IMR-90 (cell line): ENCODE measurements around the gene ROBO4. TPM values are rescaled to one million over a fixed set of nuclear protein-coding genes. Genes with fewer than 3 reads are reported as not detected.

Experiments used
- ATAC-seq: fragments of 200-7000 bp; cut with Tn5 transposase; 2 replicates; pipeline ENCODE4 v1.9.1; 2020; ENCODE audit warnings: low read depth, mild to moderate bottlenecking, moderate library complexity
- BruUV-seq: library from RNA; stranded (reverse); fragments of 400-500 nt; replicated peaks from 2 replicates; lab custom pipeline; 2021; lab: Mats Ljungman, UMichigan
- CTCF ChIA-PET: fragments of 300-600 bp; formaldehyde crosslinking; extraction: SDS; loops from one replicate; lab custom pipeline; 2021; ENCODE audit warnings: antibody characterized with exemption; lab: Yijun Ruan, JAX
- POLR2A ChIA-PET: fragments of 300-600 bp; sonication (Branson Sonifier 250); formaldehyde crosslinking; loops from one replicate; lab custom pipeline; 2022; ENCODE audit warnings: antibody characterized with exemption; ENCODE audit not compliant: unreplicated experiment; lab: Charles Lee
- DNase-seq: peaks from one replicate; pipeline ENCODE4 v3.0.0; 2013
- H2AFZ ChIP-seq: replicated peaks from 2 replicates; pipeline ENCODE3; 2013; ENCODE audit warnings: low read length, mild to moderate bottlenecking; ENCODE audit not compliant: poor library complexity
- H2AK5ac ChIP-seq: 2 replicates; pipeline ENCODE4 v1.6.1; 2013; ENCODE audit warnings: low read depth, low read length, inconsistent platforms
- H2AK9ac ChIP-seq: replicated peaks from 2 replicates; pipeline ENCODE3; 2013; ENCODE audit warnings: mild to moderate bottlenecking, low read depth, low read length, moderate library complexity; ENCODE audit not compliant: poor library complexity
- H2BK120ac ChIP-seq: 2 replicates; pipeline ENCODE4 v1.6.1; 2013; ENCODE audit warnings: low read depth, low read length, inconsistent platforms
- H2BK15ac ChIP-seq: 3 replicates; pipeline ENCODE4 v1.6.1; 2013; ENCODE audit warnings: low read depth, low read length, inconsistent platforms
- H2BK20ac ChIP-seq: 2 replicates; pipeline ENCODE4 v1.6.1; 2013; ENCODE audit warnings: low read depth, mild to moderate bottlenecking, inconsistent platforms, low read length, moderate library complexity
- H2BK5ac ChIP-seq: 2 replicates; pipeline ENCODE4 v1.6.1; 2013; ENCODE audit warnings: mild to moderate bottlenecking, low read depth, low read length, inconsistent platforms; ENCODE audit not compliant: poor library complexity, severe bottlenecking
- H3K14ac ChIP-seq: replicated peaks from 2 replicates; pipeline ENCODE4 v1.6.1; 2013; ENCODE audit warnings: low read depth, low read length, inconsistent platforms
- H3K18ac ChIP-seq: 2 replicates; pipeline ENCODE4 v1.6.1; 2013; ENCODE audit warnings: low read depth, low read length, control low read depth
- H3K23ac ChIP-seq: 2 replicates; pipeline ENCODE4 v1.6.1; 2013; ENCODE audit warnings: low read depth, low read length, inconsistent platforms
- H3K27ac ChIP-seq: 2 replicates; pipeline ENCODE4 v1.5.1; 2013; ENCODE audit warnings: mild to moderate bottlenecking, control low read depth, low read length; ENCODE audit not compliant: insufficient read depth
- H3K27me3 ChIP-seq: 2 replicates; pipeline ENCODE4 v1.6.1; 2013; ENCODE audit warnings: low read length; ENCODE audit not compliant: control insufficient read depth, insufficient read depth
- H3K36me3 ChIP-seq: 2 replicates; pipeline ENCODE4 v1.6.1; 2013; ENCODE audit warnings: low read length, mixed read lengths; ENCODE audit not compliant: control insufficient read depth, insufficient read depth
- H3K4ac ChIP-seq: 2 replicates; pipeline ENCODE4 v1.6.1; 2013; ENCODE audit warnings: low read depth, low read length, inconsistent platforms
- H3K4me1 ChIP-seq: 2 replicates; pipeline ENCODE4 v1.6.1; 2013; ENCODE audit warnings: low read length, mixed read lengths; ENCODE audit not compliant: control insufficient read depth, insufficient read depth
- H3K4me2 ChIP-seq: 2 replicates; pipeline ENCODE4 v1.6.1; 2013; ENCODE audit warnings: low read depth, mild to moderate bottlenecking, control low read depth, low read length, moderate library complexity
- H3K4me3 ChIP-seq: 2 replicates; pipeline ENCODE4 v1.5.1; 2013; ENCODE audit warnings: low read depth, mild to moderate bottlenecking, control low read depth, low read length, moderate library complexity; ENCODE audit not compliant: insufficient read depth
- H3K56ac ChIP-seq: 2 replicates; pipeline ENCODE4 v1.6.1; 2013; ENCODE audit warnings: low read length, inconsistent platforms; ENCODE audit not compliant: insufficient read depth; ENCODE audit errors: extremely low read depth
- H3K79me1 ChIP-seq, 2 experiments: 2 replicates each; pipeline ENCODE4 v1.6.1; 2013; ENCODE audit warnings: low read length in 2 of 2, inconsistent platforms in 1 of 2, low read depth in 1 of 2
- H3K9ac ChIP-seq: 2 replicates; pipeline ENCODE4 v1.6.1; 2013; ENCODE audit warnings: low read depth, low read length, control low read depth
- H3K9me1 ChIP-seq: 2 replicates; pipeline ENCODE4 v1.6.1; 2013; ENCODE audit warnings: low read length, inconsistent platforms; ENCODE audit not compliant: insufficient read depth
- H3K9me3 ChIP-seq: 2 replicates; pipeline ENCODE4 v1.6.1; 2013; ENCODE audit warnings: low read length; ENCODE audit not compliant: control insufficient read depth, insufficient read depth
- H4K20me1 ChIP-seq: 2 replicates; pipeline ENCODE4 v1.6.1; 2013; ENCODE audit warnings: low read length, inconsistent platforms; ENCODE audit not compliant: insufficient read depth
- H4K5ac ChIP-seq: 2 replicates; pipeline ENCODE4 v1.6.1; 2013; ENCODE audit warnings: mild to moderate bottlenecking, low read depth, low read length, control low read depth
- H4K8ac ChIP-seq, 2 experiments: 2 replicates each; pipeline ENCODE4 v1.6.1; 2013; ENCODE audit warnings: low read depth in 2 of 2, low read length in 2 of 2, control low read depth in 1 of 2, inconsistent platforms in 1 of 2
- H4K91ac ChIP-seq: 2 replicates; pipeline ENCODE4 v1.6.1; 2013; ENCODE audit warnings: low read depth, low read length, inconsistent platforms; ENCODE audit not compliant: insufficient read depth
- BHLHE40 ChIP-seq: fragments of 150-350 bp; IDR thresholded peaks from 2 replicates; pipeline ENCODE4 v1.6.1; 2016; ENCODE audit warnings: mild to moderate bottlenecking, low read depth, low read length
- CEBPB ChIP-seq: IDR thresholded peaks from 2 replicates; pipeline ENCODE4 v1.6.1; 2012; ENCODE audit warnings: low read depth, low read length, improper control_type of control experiment
- CHD1 ChIP-seq: IDR thresholded peaks from 2 replicates; pipeline ENCODE4 v1.6.1; 2012; ENCODE audit warnings: low read depth, low read length, improper control_type of control experiment
- CTCF ChIP-seq: conservative IDR thresholded peaks from 2 replicates; pipeline ENCODE4 v1.5.1; 2012; ENCODE audit warnings: mild to moderate bottlenecking, low read depth, low read length, improper control_type of control experiment
- ELK1 ChIP-seq: fragments of 150-350 bp; IDR thresholded peaks from 2 replicates; pipeline ENCODE4 v1.6.1; 2016; ENCODE audit warnings: low read depth, mild to moderate bottlenecking, low read length, moderate library complexity, borderline replicate concordance
- FOS ChIP-seq: fragments of 150-350 bp; IDR thresholded peaks from 2 replicates; pipeline ENCODE4 v1.6.1; 2016; ENCODE audit warnings: low read depth, low read length
- MAFK ChIP-seq: IDR thresholded peaks from 2 replicates; pipeline ENCODE4 v1.6.1; 2012; ENCODE audit warnings: low read depth, low read length, improper control_type of control experiment
- MAZ ChIP-seq: IDR thresholded peaks from 2 replicates; pipeline ENCODE4 v1.6.1; 2012; ENCODE audit warnings: low read depth, mild to moderate bottlenecking, low read length, improper control_type of control experiment, moderate library complexity, borderline replicate concordance
- MXI1 ChIP-seq: IDR thresholded peaks from 2 replicates; pipeline ENCODE4 v1.6.1; 2012; ENCODE audit warnings: low read depth, mild to moderate bottlenecking, low read length, moderate library complexity, borderline replicate concordance
- NFE2L2 ChIP-seq: fragments of 150-350 bp; IDR thresholded peaks from 2 replicates; pipeline ENCODE4 v1.6.1; 2016; ENCODE audit warnings: low read depth, mild to moderate bottlenecking, low read length
- POLR2A ChIP-seq: IDR thresholded peaks from 2 replicates; pipeline ENCODE4 v1.6.1; 2012; ENCODE audit warnings: mild to moderate bottlenecking, low read depth, low read length
- RAD21 ChIP-seq: IDR thresholded peaks from 2 replicates; pipeline ENCODE4 v1.6.1; 2012; ENCODE audit warnings: low read length, improper control_type of control experiment
- RCOR1 ChIP-seq: IDR thresholded peaks from 2 replicates; pipeline ENCODE4 v1.6.1; 2012; ENCODE audit warnings: mild to moderate bottlenecking, low read length, improper control_type of control experiment; ENCODE audit not compliant: insufficient replicate concordance
- RFX5 ChIP-seq: IDR thresholded peaks from 2 replicates; pipeline ENCODE4 v1.8.0; 2012; ENCODE audit warnings: low read depth, mild to moderate bottlenecking, low read length, moderate library complexity
- SMC3 ChIP-seq: fragments of 150-350 bp; IDR thresholded peaks from 2 replicates; pipeline ENCODE4 v1.6.1; 2016; ENCODE audit warnings: low read depth, mild to moderate bottlenecking, antibody characterized with exemption, low read length, moderate library complexity
- USF2 ChIP-seq: fragments of 150-350 bp; IDR thresholded peaks from 2 replicates; pipeline ENCODE4 v1.6.1; 2017; ENCODE audit warnings: mild to moderate bottlenecking, antibody characterized with exemption, low read length, low read depth
- WGBS, 2 experiments: methylation state at CpG; one replicate each; pipeline versions ENCODE4 v1.1.5 to v1.1.7; 2013; ENCODE audit warnings: missing lambda C conversion rate in 2 of 2; ENCODE audit not compliant: insufficient read length in 1 of 2; ENCODE audit errors: extremely low coverage in 2 of 2; 5-methylcytosine and 5-hydroxymethylcytosine counted together
- dilution Hi-C: fragments of 300-500 bp; cut with HindIII; formaldehyde crosslinking; loops from one replicate; pipeline ENCODE4 v1.14.3; 2018; ENCODE audit warnings: low sequenced_read_pairs; ENCODE audit not compliant: unreplicated experiment
- in situ Hi-C: fragments of 300-500 bp; cut with MboI; formaldehyde crosslinking; loops from 3 replicates; pipeline ENCODE4 v1.14.3; 2019; ENCODE audit warnings: low sequenced_read_pairs, inconsistent platforms, mixed read lengths
- intact Hi-C: fragments of 100-400 bp; cut with micrococcal nuclease; formaldehyde crosslinking; loops from 2 replicates; pipeline ENCODE4 v1.10.0; 2022
- polyA plus RNA-seq, 3 experiments: library from polyadenylated mRNA; depleted of rRNA; stranded (reverse); fragments of >200 nt; gene quantifications; 2 replicates each; pipeline ENCODE4 v1.2.3, GENCODE V29; 2012; ENCODE audit warnings: low replicate concordance in 1 of 3
- total RNA-seq: library from RNA; depleted of rRNA; stranded (reverse); fragments of >200 nt; gene quantifications from 2 replicates; pipeline ENCODE4 v1.2.3, GENCODE V29; 2012

ROBO4 gene
- total and polyA plus RNA-seq, 2 of the 4 experiments (the other 2 are of a cell fraction): 0.72 to 0.82 TPM

GRCh38 chr11:124898263-124898680 is 607 bp upstream of the ROBO4 start:
- peak overlapping the region; percentile 98 for H2BK120ac ChIP-seq
- TF ChIP-seq USF2 (no peak), CEBPB (peak; percentile 79), FOS (peak; percentile 81), POLR2A (no peak), CHD1 (no peak), RFX5 (no peak), RAD21 (no peak), MXI1 (no peak), CTCF (no peak), ELK1 (no peak), MAZ (no peak), RCOR1 (peak; percentile 36), NFE2L2 (no peak), BHLHE40 (no peak), MAFK (no peak), SMC3 (no peak)
- DNase-seq: peak; percentile 94
- BruUV-seq: no TSS peak
- peak overlapping the region; percentile 96 for H3K14ac ChIP-seq
- H3K79me1 ChIP-seq: peaks cover 7 to 28% of the 10 kb centered on the region in 2 experiments; a peak in 3 of 4 replicates
- H3K27ac ChIP-seq: peak overlapping the region; percentile 93
- H2AFZ ChIP-seq: peak overlapping the region; percentile 90
- H3K18ac ChIP-seq: peak overlapping the region; percentile 87
- peak overlapping the region; percentile 97 for H2BK5ac ChIP-seq
- no peak overlapping the region for H3K4me3 ChIP-seq
- WGBS, 2 experiments: no CpG with 5 or more reads among the region's 3 CpGs
- dilution Hi-C loops: no loop called here
- intact Hi-C loops: no loop called here
- 0 out of 2 replicates have a peak overlapping the region, but pooled peaks have one; percentile 25 for H3K9ac ChIP-seq
- H2AK9ac ChIP-seq: peak overlapping the region; percentile 97
- H3K23ac ChIP-seq: peak overlapping the region; percentile 89; the same call in 1 of the 2 replicates
- H3K56ac ChIP-seq: peak overlapping the region; percentile 82
- CTCF ChIA-PET: interaction anchor here (0.5 to 1.8 kb wide), 5 partner anchors 22 to 175 kb away, joined by 3 to 7 read pairs (median 3); no protein-coding TSS in a partner anchor
- H4K20me1 ChIP-seq: no peaks in the 10 kb centered on the region
- peak overlapping the region; percentile 96 for H4K91ac ChIP-seq
- peak overlapping the region; percentile 100 for H2BK15ac ChIP-seq
- peak overlapping the region; percentile 62 for H3K4me2 ChIP-seq
- in situ Hi-C loops: no loop called here
- H2BK20ac ChIP-seq: peak overlapping the region; percentile 98
- H4K8ac ChIP-seq: peak overlapping the region; percentile 86 to 97
- POLR2A ChIA-PET: interaction anchor here (0.7 to 1.1 kb wide), 2 partner anchors 22 to 35 kb away, joined by 3 read pairs; no protein-coding TSS in a partner anchor
- H3K4ac ChIP-seq: peak overlapping the region; percentile 99
- no peaks in the 10 kb centered on the region for H3K27me3 ChIP-seq
- peaks cover 42% of the 10 kb centered on the region for H3K9me1 ChIP-seq
- peak; percentile 66 for ATAC-seq
- peak overlapping the region; percentile 90 for H2AK5ac ChIP-seq
- H3K36me3 ChIP-seq: no peaks in the 10 kb centered on the region
- H3K4me1 ChIP-seq: peaks cover 39% of the 10 kb centered on the region
- no peaks in the 10 kb centered on the region for H3K9me3 ChIP-seq
- H4K5ac ChIP-seq: peak overlapping the region; percentile 94
